T-cell (primary cell): ENCODE data around the gene GGT7. TPM values are rescaled to one million over a fixed set of nuclear protein-coding genes. Genes with fewer than 3 reads are reported as not detected.

ENCODE experiments used
- ATAC-seq, 4 experiments: fragments of 200-7000 bp in 3 of 4; fragments of 150-1000 bp in 1 of 4; cut with Tn5 transposase; replicated peaks in 1 of 4; 1 replicate in 3 of 4; 2 replicates in 1 of 4; pipeline ENCODE4 v1.10.0; 2021; ENCODE audit warnings: moderate library complexity in 3 of 4, mild to moderate bottlenecking in 2 of 4, moderate number of reproducible peaks in 1 of 4
- CTCF ChIA-PET, 2 donors: fragments of 300-600 bp; sonication (Branson Sonifier 250); formaldehyde crosslinking; loops; one replicate each; lab custom pipeline; 2022; ENCODE audit warnings: antibody characterized with exemption in 2 of 2; lab: Charles Lee
- POLR2A ChIA-PET, 2 donors: fragments of 300-600 bp; sonication (Branson Sonifier 250); formaldehyde crosslinking; loops; one replicate each; lab custom pipeline; 2022; ENCODE audit warnings: antibody characterized with exemption in 2 of 2; lab: Charles Lee
- DNase-seq, 35 experiments: peaks; one replicate each; pipeline versions ENCODE4 v3.0.0 to v3.0.0-alpha.2; 2013 to 2023
- H3K27ac ChIP-seq: one replicate; pipeline ENCODE4 v1.5.1; 2013; ENCODE audit warnings: low read length
- H3K27me3 ChIP-seq, 2 experiments: replicated peaks in 1 of 2; 1 replicate in 1 of 2; 2 replicates in 1 of 2; pipeline versions ENCODE4 v1.6.1 to v1.7.0; 2013; ENCODE audit warnings: low read length in 1 of 2, mixed read lengths in 1 of 2; ENCODE audit not compliant: control insufficient read depth in 2 of 2, insufficient read depth in 2 of 2; ENCODE audit errors: extremely low read depth in 1 of 2
- H3K36me3 ChIP-seq, 2 donors: 1 replicate in 1 of 2; 2 replicates in 1 of 2; pipeline versions ENCODE4 v1.6.1 to v1.7.0; 2013; ENCODE audit warnings: low read length in 1 of 2; ENCODE audit not compliant: control insufficient read depth in 2 of 2, insufficient read depth in 1 of 2; ENCODE audit errors: extremely low read depth in 1 of 2
- H3K4me1 ChIP-seq, 2 experiments: 1 replicate in 1 of 2; 2 replicates in 1 of 2; pipeline versions ENCODE4 v1.6.1 to v1.7.0; 2013; ENCODE audit warnings: low read length in 2 of 2, mixed read lengths in 1 of 2; ENCODE audit not compliant: insufficient read depth in 2 of 2, control insufficient read depth in 1 of 2; ENCODE audit errors: extremely low read depth in 1 of 2
- H3K4me3 ChIP-seq, 2 donors: 1 replicate in 1 of 2; 2 replicates in 1 of 2; pipeline versions ENCODE4 v1.5.1 to v1.7.0; 2013; ENCODE audit warnings: mild to moderate bottlenecking in 2 of 2, low read length in 1 of 2, moderate library complexity in 1 of 2; ENCODE audit not compliant: control insufficient read depth in 1 of 2; ENCODE audit errors: extremely low read depth in 1 of 2
- H3K9me3 ChIP-seq: 2 replicates; pipeline ENCODE4 v1.7.0; 2013
- H3K27ac Mint-ChIP-seq, 2 donors: one replicate each; pipeline ENCODE4 v1.8.0; 2020 to 2021; ENCODE audit warnings: mild to moderate bottlenecking in 2 of 2, mixed read lengths in 2 of 2
- H3K27me3 Mint-ChIP-seq, 2 donors: one replicate each; pipeline ENCODE4 v1.8.0; 2021 to 2022; ENCODE audit warnings: mixed read lengths in 2 of 2
- H3K36me3 Mint-ChIP-seq: one replicate; pipeline ENCODE4 v1.8.0; 2021; ENCODE audit warnings: mixed read lengths
- H3K4me1 Mint-ChIP-seq, 3 donors: one replicate each; pipeline ENCODE4 v1.8.0; 2020 to 2022; ENCODE audit warnings: mixed read lengths in 3 of 3, mild to moderate bottlenecking in 1 of 3
- H3K4me3 Mint-ChIP-seq, 3 donors: one replicate each; pipeline ENCODE4 v1.8.0; 2020 to 2022; ENCODE audit warnings: mild to moderate bottlenecking in 3 of 3, mixed read lengths in 3 of 3, moderate library complexity in 3 of 3
- H3K9me3 Mint-ChIP-seq, 3 donors: one replicate each; pipeline ENCODE4 v1.8.0; 2020 to 2022; ENCODE audit warnings: mixed read lengths in 3 of 3
- WGBS: methylation state at CpG from one replicate; pipeline ENCODE4 v1.1.5; 2013; ENCODE audit warnings: missing lambda C conversion rate; ENCODE audit not compliant: insufficient coverage; 5-methylcytosine and 5-hydroxymethylcytosine counted together
- total RNA-seq, 35 experiments: library from RNA in 6 of 35; stranded (reverse) in 6 of 35; fragments of 120-200 nt in 1 of 35; gene quantifications; one replicate each; pipeline versions ENCODE4 v1.2.1 to v1.2.4 and lab custom pipeline; 2013 to 2026

The GGT7 gene
- total RNA-seq, 5 donors from 2014 or later (not counting 1 experiment from before 2014, with no cell fraction given): 31.5 to 47.0 (median 38.1) TPM

DNA sequence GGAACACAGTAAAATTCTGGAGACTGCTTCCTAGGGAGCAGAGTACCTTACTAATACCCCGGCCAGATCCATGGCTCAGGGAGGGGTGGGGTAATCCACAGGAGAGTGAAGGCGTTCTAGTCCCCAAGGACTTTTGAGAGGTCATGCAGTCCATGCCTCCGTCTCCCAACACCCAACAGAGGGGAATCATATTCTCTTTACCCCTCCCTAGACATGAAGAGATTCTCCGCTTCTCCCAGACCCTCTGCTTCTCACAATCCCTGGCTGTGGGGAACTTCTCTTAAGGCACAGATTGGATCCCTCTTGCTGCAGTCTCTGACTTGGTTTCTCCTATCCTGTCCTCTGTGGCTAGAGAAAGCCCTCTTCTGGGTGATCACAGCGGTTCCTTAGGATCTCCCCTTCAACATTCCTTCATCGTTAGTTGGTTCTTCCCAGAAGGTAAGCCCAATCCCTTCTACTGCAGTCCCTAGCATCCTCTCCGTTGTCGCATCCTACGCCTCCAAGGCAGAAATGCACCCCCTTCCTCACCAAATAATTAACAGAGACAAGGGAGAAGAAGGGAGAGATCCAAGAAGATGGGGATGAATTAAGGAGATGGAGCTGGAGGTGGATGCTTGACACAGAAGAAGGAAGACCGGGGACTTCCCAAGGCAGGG, 562 bp downstream of the GGT7 start:
- peak in 1 of 35 experiments; percentile 20 for DNase-seq
- Histone ChIP-seq H3K4me1 (peaks cover 14 to 46% of the 10 kb centered on the region in 2 experiments), H3K9me3 (no peaks in the 10 kb centered on the region), H3K27me3 (peaks cover 0 to 4% of the 10 kb centered on the region in 2 experiments), H3K36me3 (no peaks in the 10 kb centered on the region), H3K27ac (peak overlapping the region; percentile 49), H3K4me3 (peak overlapping the region; percentile 51 to 60)
- ChIA-PET POLR2A (no interaction called here), CTCF (no interaction called here)
- no peaks in the 10 kb centered on the region for H3K9me3 Mint-ChIP-seq
- no peak for ATAC-seq
- 67% methylated on average over 3 of the region's 10 CpGs for WGBS
- H3K27ac Mint-ChIP-seq: peak overlapping the region; percentile 87 to 88
- H3K4me3 Mint-ChIP-seq: peak overlapping the region; percentile 79 to 90 (median 84)
- H3K27me3 Mint-ChIP-seq: no peaks in the 10 kb centered on the region
- no peaks in the 10 kb centered on the region for H3K36me3 Mint-ChIP-seq
- H3K4me1 Mint-ChIP-seq: peaks cover 67 to 69% (median 69%) of the 10 kb centered on the region in 3 donors

- H3K36me3 Mint-ChIP-seq: no peaks in the 10 kb centered on the region
- POLR2A ChIA-PET: no interaction called here
- Histone ChIP-seq H3K9me3 (no peaks in the 10 kb centered on the region), H3K27ac (no peak overlapping the region), H3K4me1 (peaks cover 11 to 39% of the 10 kb centered on the region in 2 experiments), H3K36me3 (no peaks in the 10 kb centered on the region), H3K4me3 (no peak overlapping the region), H3K27me3 (no peaks in the 10 kb centered on the region)
- no peak for ATAC-seq
- 100% methylated on average over 5 of the region's 7 CpGs for WGBS
- CTCF ChIA-PET: no interaction called here
- peak overlapping the region; percentile 56 to 87 for H3K27ac Mint-ChIP-seq
- no peaks in the 10 kb centered on the region for H3K9me3 Mint-ChIP-seq
- peak overlapping the region; percentile 79 to 90 (median 84) for H3K4me3 Mint-ChIP-seq
- peak in 1 of 35 experiments; percentile 5 for DNase-seq
- peaks cover 64 to 70% (median 69%) of the 10 kb centered on the region in 3 donors for H3K4me1 Mint-ChIP-seq
- no peaks in the 10 kb centered on the region for H3K27me3 Mint-ChIP-seq
These were observed 1.2 kb downstream of the GGT7 start for GRCh38 chr20:34871320-34871926.

DNA sequence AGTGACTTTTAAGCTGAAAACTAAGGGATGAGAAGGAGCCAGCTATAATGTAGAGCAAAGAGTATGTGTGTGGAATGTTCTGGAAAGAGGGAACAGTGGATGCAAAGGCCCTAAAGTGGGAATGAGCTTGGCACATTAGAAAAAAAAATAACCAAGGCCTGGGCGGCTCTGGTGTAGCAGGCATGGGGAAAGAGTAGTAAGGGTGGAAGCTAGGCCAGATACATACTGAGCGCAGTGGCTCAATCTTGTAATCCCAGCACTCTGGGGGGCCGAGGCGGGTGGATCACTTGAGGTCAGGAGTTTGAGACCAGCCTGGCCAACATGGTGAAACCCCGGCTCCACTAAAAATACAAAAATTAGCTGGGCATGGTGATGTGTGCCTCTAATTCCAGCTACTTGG, 8.4 kb downstream of the GGT7 start:
- ChIA-PET POLR2A (no interaction called here), CTCF (interaction anchor here in 1 of 2 donors (0.6 kb wide), 1 partner anchor 228 kb away, joined by 3 read pairs; no protein-coding TSS in a partner anchor)
- Mint-ChIP-seq H3K4me1 (peaks cover 3 to 8% (median 8%) of the 10 kb centered on the region in 3 donors), H3K9me3 (no peaks in the 10 kb centered on the region), H3K36me3 (peaks cover 12% of the 10 kb centered on the region), H3K4me3 (no peak overlapping the region), H3K27ac (no peak overlapping the region), H3K27me3 (no peaks in the 10 kb centered on the region)
- WGBS: 98% methylated on average over 5 of the region's 5 CpGs
- H3K27ac ChIP-seq: no peak overlapping the region
- H3K4me3 ChIP-seq: no peak overlapping the region
- no peaks in the 10 kb centered on the region for H3K27me3 ChIP-seq
- no peaks in the 10 kb centered on the region for H3K4me1 ChIP-seq
- ATAC-seq (no peak), DNase-seq (no peak)
- peaks cover 7 to 8% of the 10 kb centered on the region in 2 donors for H3K36me3 ChIP-seq
- H3K9me3 ChIP-seq: no peaks in the 10 kb centered on the region

GRCh38 chr20:34863421-34863965, 9.2 kb downstream of the GGT7 start:
- Histone ChIP-seq H3K27me3 (no peaks in the 10 kb centered on the region), H3K36me3 (peaks cover 7 to 8% of the 10 kb centered on the region in 2 donors), H3K4me1 (no peaks in the 10 kb centered on the region), H3K4me3 (no peak overlapping the region), H3K27ac (no peak overlapping the region), H3K9me3 (no peaks in the 10 kb centered on the region)
- Mint-ChIP-seq H3K36me3 (peaks cover 12% of the 10 kb centered on the region), H3K4me3 (no peak overlapping the region), H3K27ac (no peak overlapping the region), H3K9me3 (no peaks in the 10 kb centered on the region), H3K27me3 (no peaks in the 10 kb centered on the region), H3K4me1 (peaks cover 1 to 7% (median 7%) of the 10 kb centered on the region in 3 donors)
- CTCF ChIA-PET: no interaction called here
- WGBS: 95% methylated on average over 19 of the region's 32 CpGs
- DNase-seq: no peak
- POLR2A ChIA-PET: interaction anchor here in 1 of 2 donors (0.5 kb wide), 1 partner anchor 55 kb away, joined by 4 read pairs; no protein-coding TSS in a partner anchor
- no peak for ATAC-seq

DNA sequence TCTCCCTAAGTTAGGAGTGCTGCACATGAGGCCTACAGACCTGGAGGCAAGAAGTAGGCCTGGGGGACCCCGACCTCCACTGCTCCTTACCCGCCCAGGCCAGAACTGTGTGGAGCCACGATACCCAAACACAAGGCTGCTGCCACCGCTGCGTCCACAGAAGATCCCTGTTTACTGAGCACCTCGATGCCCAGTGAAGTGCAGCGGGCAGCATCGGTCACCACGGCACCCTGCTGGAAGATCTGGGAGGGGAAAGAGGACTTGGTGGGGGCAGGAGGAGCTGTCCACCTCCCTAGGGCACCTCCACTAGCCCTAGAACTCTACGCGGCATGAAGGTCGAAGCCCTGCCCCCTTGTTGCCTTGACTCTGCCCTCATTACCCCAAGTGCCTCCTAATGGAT, 9.9 kb downstream of the GGT7 start:
- Mint-ChIP-seq H3K9me3 (no peaks in the 10 kb centered on the region), H3K4me1 (peaks cover 0 to 7% (median 6%) of the 10 kb centered on the region in 3 donors), H3K36me3 (peaks cover 16% of the 10 kb centered on the region), H3K27me3 (no peaks in the 10 kb centered on the region), H3K4me3 (no peak overlapping the region), H3K27ac (no peak overlapping the region)
- CTCF ChIA-PET: interaction anchor here (0.6 kb wide), 4 partner anchors 20 to 1002 kb away, joined by 3 to 6 read pairs (median 3); no protein-coding TSS in a partner anchor
- 91% methylated on average over 6 of the region's 12 CpGs for WGBS
- POLR2A ChIA-PET: interaction anchor here (0.5 to 0.6 kb wide), 4 partner anchors 55 to 694 kb away, joined by 4 to 5 read pairs (median 5); no protein-coding TSS in a partner anchor
- no peak overlapping the region for H3K4me3 ChIP-seq
- H3K4me1 ChIP-seq: no peaks in the 10 kb centered on the region
- H3K27me3 ChIP-seq: no peaks in the 10 kb centered on the region
- no peak for DNase-seq
- H3K36me3 ChIP-seq: peaks cover 7 to 8% of the 10 kb centered on the region in 2 donors
- H3K27ac ChIP-seq: no peak overlapping the region
- ATAC-seq: no peak
- H3K9me3 ChIP-seq: no peaks in the 10 kb centered on the region

GRCh38 chr20:34861386-34862084, 11.1 kb downstream of the GGT7 start:
- H3K4me3 ChIP-seq: no peak overlapping the region
- Mint-ChIP-seq H3K36me3 (peaks cover 17% of the 10 kb centered on the region), H3K4me3 (no peak overlapping the region), H3K27ac (no peak overlapping the region), H3K4me1 (peaks cover 0 to 3% (median under 1%) of the 10 kb centered on the region in 3 donors), H3K9me3 (no peaks in the 10 kb centered on the region), H3K27me3 (no peaks in the 10 kb centered on the region)
- ATAC-seq (no peak), DNase-seq (no peak)
- no peaks in the 10 kb centered on the region for H3K27me3 ChIP-seq
- WGBS: 95% methylated on average over 3 of the region's 7 CpGs
- CTCF ChIA-PET: interaction anchor here in 1 of 2 donors (0.5 kb wide), 1 partner anchor 91 kb away, joined by 3 read pairs; no protein-coding TSS in a partner anchor
- H3K27ac ChIP-seq: no peak overlapping the region
- no peaks in the 10 kb centered on the region for H3K4me1 ChIP-seq
- H3K9me3 ChIP-seq: no peaks in the 10 kb centered on the region
- peaks cover 8 to 11% of the 10 kb centered on the region in 2 donors for H3K36me3 ChIP-seq
- POLR2A ChIA-PET: no interaction called here
